Measurements from ENCODE around the gene HSPA12B. TPM values are rescaled to one million over a fixed set of nuclear protein-coding genes. Genes with fewer than 3 reads are reported as not detected.

The HSPA12B gene
- total RNA-seq, 2 donors from 2014 or later, result 1.1 to 1.4 TPM

DNA sequence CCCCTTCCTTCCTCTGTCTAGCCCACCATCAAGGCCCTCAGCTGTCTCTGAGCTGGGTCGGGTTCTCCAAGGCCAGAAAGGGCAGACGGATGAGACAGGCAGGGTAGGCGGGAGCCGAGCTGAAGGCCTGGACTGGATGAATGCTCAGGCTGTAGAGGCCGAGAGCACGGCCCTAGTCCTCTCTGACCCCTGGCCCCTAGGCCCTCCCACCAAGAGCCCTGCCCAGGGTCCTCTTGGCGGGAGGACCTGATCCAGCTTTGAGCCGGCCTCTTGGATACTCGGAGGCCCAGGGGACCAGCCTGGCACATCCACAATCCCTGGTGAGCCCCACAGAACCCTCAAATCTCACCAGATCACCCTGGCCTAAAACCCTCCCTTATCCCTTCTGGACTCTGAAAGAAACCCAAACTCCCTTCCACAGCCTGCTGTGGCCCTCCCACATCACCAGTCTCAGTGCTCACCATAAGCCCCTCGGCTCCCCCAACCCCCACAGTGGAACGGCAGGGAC lies 26.9 kb downstream of the HSPA12B start:
- no peaks in the 10 kb centered on the region for H3K9me3 ChIP-seq (ENCODE audit: control insufficient read depth, low read length)
- peaks cover 15% of the 10 kb centered on the region for H3K36me3 Mint-ChIP-seq (ENCODE audit: low read depth)
- no peak overlapping the region for H3K27ac Mint-ChIP-seq
- no peak overlapping the region for H3K9ac ChIP-seq (ENCODE audit: extremely low read depth, low read length, poor library complexity, severe bottlenecking)
- no peaks in the 10 kb centered on the region for H3K4me1 ChIP-seq (ENCODE audit: control insufficient read depth, insufficient read depth, low read length)
- no peaks in the 10 kb centered on the region for H3K27me3 Mint-ChIP-seq (ENCODE audit: insufficient read depth)
- no peak overlapping the region for H3K27ac ChIP-seq (ENCODE audit: low read depth, low read length)
- H3K9me3 Mint-ChIP-seq, result no peaks in the 10 kb centered on the region
- H3K4me3 ChIP-seq (ENCODE audit: low read length), result no peak overlapping the region
- no peaks in the 10 kb centered on the region for H3K27me3 ChIP-seq (ENCODE audit: control insufficient read depth, insufficient read depth, low read length, poor library complexity, severe bottlenecking)
- DNase-seq, result no peak
- H3K4me3 Mint-ChIP-seq, result no peak overlapping the region
- 84 to 94% methylated on average over 6 to 11 of the region's 11 CpGs for WGBS, 2 experiments (ENCODE audit: insufficient coverage in 1 of 2, insufficient read length in 1 of 2)
- H3K36me3 ChIP-seq (ENCODE audit: control insufficient read depth, insufficient read depth, low read length), result peaks cover 8% of the 10 kb centered on the region
- TF ChIP-seq CTCF (conservative IDR thresholded peaks at IDR 0.05), result no peak
- H3K4me1 Mint-ChIP-seq, result no peaks in the 10 kb centered on the region

DNA sequence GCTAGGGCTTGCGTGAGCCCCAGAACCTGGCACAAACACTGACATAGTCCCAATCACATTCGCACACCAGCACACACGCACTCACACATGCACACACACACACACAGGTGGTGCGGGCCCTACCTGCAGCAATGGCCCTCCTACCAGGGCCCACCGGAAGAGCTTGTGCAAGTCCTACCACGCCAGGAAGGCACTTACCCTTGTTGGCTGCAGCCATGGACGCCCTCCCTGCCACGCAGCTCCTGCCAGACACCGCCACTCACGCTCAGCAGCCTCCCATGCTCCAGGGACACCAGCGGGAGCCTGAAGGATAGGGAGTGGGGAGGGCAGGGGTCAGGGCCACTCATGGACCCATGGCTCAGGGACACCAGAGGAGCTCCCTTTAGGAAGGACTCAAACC lies 27.4 kb downstream of the HSPA12B start:
- Mint-ChIP-seq H3K9me3 (no peaks in the 10 kb centered on the region), H3K4me3 (no peak overlapping the region), H3K36me3 (ENCODE audit: low read depth) (peaks cover 15% of the 10 kb centered on the region), H3K4me1 (no peaks in the 10 kb centered on the region), H3K27ac (peak overlapping the region; percentile 42), H3K27me3 (ENCODE audit: insufficient read depth) (no peaks in the 10 kb centered on the region)
- WGBS, 2 experiments (ENCODE audit: insufficient coverage in 1 of 2, insufficient read length in 1 of 2), result 92% methylated on average over 4 to 11 of the region's 11 CpGs
- Histone ChIP-seq H3K27ac (ENCODE audit: low read depth, low read length) (no peak overlapping the region), H3K27me3 (ENCODE audit: control insufficient read depth, insufficient read depth, low read length, poor library complexity, severe bottlenecking) (no peaks in the 10 kb centered on the region), H3K36me3 (ENCODE audit: control insufficient read depth, insufficient read depth, low read length) (peaks cover 8% of the 10 kb centered on the region), H3K9me3 (ENCODE audit: control insufficient read depth, low read length) (no peaks in the 10 kb centered on the region), H3K4me1 (ENCODE audit: control insufficient read depth, insufficient read depth, low read length) (no peaks in the 10 kb centered on the region), H3K4me3 (ENCODE audit: low read length) (no peak overlapping the region), H3K9ac (ENCODE audit: extremely low read depth, low read length, poor library complexity, severe bottlenecking) (no peak overlapping the region)
- TF ChIP-seq CTCF (conservative IDR thresholded peaks at IDR 0.05), result no peak
- DNase-seq, result no peak

GRCh38 chr20:3760655-3761348 lies 28.3 kb downstream of the HSPA12B start:
- Histone ChIP-seq H3K27me3 (ENCODE audit: control insufficient read depth, insufficient read depth, low read length, poor library complexity, severe bottlenecking) (no peaks in the 10 kb centered on the region), H3K4me3 (ENCODE audit: low read length) (no peak overlapping the region), H3K4me1 (ENCODE audit: control insufficient read depth, insufficient read depth, low read length) (no peaks in the 10 kb centered on the region), H3K36me3 (ENCODE audit: control insufficient read depth, insufficient read depth, low read length) (peaks cover 8% of the 10 kb centered on the region), H3K27ac (ENCODE audit: low read depth, low read length) (no peak overlapping the region), H3K9me3 (ENCODE audit: control insufficient read depth, low read length) (no peaks in the 10 kb centered on the region), H3K9ac (ENCODE audit: extremely low read depth, low read length, poor library complexity, severe bottlenecking) (no peak overlapping the region)
- Mint-ChIP-seq H3K27ac (no peak overlapping the region), H3K36me3 (ENCODE audit: low read depth) (peaks cover 15% of the 10 kb centered on the region), H3K9me3 (no peaks in the 10 kb centered on the region), H3K4me3 (no peak overlapping the region), H3K27me3 (ENCODE audit: insufficient read depth) (no peaks in the 10 kb centered on the region), H3K4me1 (no peaks in the 10 kb centered on the region)
- 88 to 91% methylated on average over 8 to 10 of the region's 10 CpGs for WGBS, 2 experiments (ENCODE audit: insufficient coverage in 1 of 2, insufficient read length in 1 of 2)
- no peak for TF ChIP-seq CTCF (conservative IDR thresholded peaks at IDR 0.05)
- no peak for DNase-seq

Measured in endodermal cell (in vitro differentiated cells).